Astrocyte of the spinal cord (primary cell): ENCODE data around the gene KDM1B.

ENCODE experiments used
- DNase-seq: peaks from one replicate; pipeline ENCODE4 v3.0.0; 2011; ENCODE audit warnings: low read depth, low spot score
- H3K4me3 ChIP-seq: 2 replicates; pipeline ENCODE4 v1.5.1; 2011; ENCODE audit warnings: low read depth, mild to moderate bottlenecking, low read length, moderate library complexity
- in situ Hi-C: cut with HindIII; loops from 2 replicates; pipeline ENCODE4 v1.10.0; 2017; ENCODE audit warnings: low sequenced_read_pairs
- TF ChIP-seq, protein P1 (sequence below): IDR thresholded peaks from 2 replicates; pipeline ENCODE4 v1.5.1; 2012; ENCODE audit warnings: low read depth, mild to moderate bottlenecking, low read length, inconsistent platforms

KDM1B gene, protein sequence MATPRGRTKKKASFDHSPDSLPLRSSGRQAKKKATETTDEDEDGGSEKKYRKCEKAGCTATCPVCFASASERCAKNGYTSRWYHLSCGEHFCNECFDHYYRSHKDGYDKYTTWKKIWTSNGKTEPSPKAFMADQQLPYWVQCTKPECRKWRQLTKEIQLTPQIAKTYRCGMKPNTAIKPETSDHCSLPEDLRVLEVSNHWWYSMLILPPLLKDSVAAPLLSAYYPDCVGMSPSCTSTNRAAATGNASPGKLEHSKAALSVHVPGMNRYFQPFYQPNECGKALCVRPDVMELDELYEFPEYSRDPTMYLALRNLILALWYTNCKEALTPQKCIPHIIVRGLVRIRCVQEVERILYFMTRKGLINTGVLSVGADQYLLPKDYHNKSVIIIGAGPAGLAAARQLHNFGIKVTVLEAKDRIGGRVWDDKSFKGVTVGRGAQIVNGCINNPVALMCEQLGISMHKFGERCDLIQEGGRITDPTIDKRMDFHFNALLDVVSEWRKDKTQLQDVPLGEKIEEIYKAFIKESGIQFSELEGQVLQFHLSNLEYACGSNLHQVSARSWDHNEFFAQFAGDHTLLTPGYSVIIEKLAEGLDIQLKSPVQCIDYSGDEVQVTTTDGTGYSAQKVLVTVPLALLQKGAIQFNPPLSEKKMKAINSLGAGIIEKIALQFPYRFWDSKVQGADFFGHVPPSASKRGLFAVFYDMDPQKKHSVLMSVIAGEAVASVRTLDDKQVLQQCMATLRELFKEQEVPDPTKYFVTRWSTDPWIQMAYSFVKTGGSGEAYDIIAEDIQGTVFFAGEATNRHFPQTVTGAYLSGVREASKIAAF

DNA sequence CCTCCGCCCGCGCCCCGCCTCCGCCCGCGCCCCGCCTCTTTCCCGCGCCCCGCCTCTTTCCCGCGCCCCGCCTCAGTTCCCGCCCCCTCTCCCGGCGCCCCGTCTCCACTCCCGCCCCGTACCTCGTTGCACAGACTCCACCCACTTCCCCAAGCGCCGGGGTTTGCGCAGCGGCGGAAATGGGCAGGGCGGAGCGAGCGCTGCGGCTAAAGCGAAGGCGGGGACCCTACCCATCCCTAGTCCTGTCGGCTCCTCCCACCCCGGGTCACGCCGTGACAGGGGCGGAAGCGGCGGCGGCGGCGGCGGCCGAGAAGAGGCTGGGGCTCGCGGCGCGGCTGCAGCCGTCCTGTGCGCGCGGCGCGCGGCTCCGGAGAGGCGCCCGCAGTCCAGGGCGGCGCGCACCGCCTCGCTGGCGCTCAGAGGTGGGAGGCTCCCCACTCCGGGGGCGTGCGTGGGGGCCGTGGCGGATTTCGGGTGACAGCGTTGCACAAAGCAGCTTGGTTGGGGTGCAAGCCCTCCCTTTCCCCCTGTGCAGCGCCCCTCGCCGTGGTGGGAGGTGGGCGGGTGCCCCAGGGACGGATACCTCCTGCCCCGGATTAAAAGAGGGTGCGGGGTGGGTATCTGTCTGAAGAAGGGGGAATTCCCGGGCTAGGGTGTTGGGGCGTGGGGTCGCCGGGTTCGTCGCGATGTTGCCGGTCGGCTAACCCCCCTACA, at the start of gene KDM1B:
Gene KDM1B, plus strand, starts transcription at position 273 of the 714 bp plus-strand sequence. CDS start 4,474 bp downstream, outside the sequence.
- TF ChIP-seq, protein P1, sequence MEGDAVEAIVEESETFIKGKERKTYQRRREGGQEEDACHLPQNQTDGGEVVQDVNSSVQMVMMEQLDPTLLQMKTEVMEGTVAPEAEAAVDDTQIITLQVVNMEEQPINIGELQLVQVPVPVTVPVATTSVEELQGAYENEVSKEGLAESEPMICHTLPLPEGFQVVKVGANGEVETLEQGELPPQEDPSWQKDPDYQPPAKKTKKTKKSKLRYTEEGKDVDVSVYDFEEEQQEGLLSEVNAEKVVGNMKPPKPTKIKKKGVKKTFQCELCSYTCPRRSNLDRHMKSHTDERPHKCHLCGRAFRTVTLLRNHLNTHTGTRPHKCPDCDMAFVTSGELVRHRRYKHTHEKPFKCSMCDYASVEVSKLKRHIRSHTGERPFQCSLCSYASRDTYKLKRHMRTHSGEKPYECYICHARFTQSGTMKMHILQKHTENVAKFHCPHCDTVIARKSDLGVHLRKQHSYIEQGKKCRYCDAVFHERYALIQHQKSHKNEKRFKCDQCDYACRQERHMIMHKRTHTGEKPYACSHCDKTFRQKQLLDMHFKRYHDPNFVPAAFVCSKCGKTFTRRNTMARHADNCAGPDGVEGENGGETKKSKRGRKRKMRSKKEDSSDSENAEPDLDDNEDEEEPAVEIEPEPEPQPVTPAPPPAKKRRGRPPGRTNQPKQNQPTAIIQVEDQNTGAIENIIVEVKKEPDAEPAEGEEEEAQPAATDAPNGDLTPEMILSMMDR = no peak
- H3K4me3 ChIP-seq = peak within 1 kb of the TSS; percentile 98
- in situ Hi-C loops = no loop called here
- peak; percentile 99 for DNase-seq

DNA sequence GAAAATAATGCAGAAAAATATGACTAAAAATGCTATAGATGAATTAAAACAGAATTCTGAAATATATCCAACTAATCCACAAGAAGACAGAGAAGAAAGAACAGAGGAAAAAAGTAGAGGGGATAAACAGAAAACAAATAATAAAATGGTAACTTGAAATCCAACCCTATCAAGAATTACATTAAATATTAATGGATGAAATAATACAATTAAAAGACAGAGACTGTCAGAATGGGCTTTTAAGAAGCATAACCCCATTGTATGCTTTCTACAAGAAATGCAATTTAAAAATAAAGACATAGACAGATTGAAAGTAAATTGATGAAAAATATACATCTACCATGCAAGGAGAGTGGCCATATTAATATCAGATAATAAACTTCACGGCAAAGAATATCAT, 48.2 kb upstream of the KDM1B start:
- in situ Hi-C loops = no loop called here
- H3K4me3 ChIP-seq = no peak overlapping the region
- TF ChIP-seq, protein P1 = no peak
- no peak for DNase-seq

DNA sequence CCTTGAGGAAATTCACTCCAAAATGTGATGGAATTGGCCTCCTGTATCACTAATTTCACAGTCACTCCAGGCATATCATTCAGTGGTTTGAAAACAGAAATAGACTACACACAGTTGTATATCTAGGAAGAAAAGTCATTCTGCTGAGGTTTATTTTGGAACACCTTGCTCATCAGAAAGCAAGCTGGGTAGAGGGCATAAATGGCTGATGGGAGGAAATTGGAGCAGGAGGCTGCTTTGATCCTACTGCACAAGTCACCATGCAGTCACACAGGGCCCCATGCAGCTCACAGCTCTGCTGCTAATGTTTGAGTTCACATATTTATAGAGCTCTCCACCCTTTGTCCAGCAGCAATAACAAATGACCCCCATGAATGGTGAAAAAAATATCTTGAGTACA, 45.1 kb upstream of the KDM1B start:
- H3K4me3 ChIP-seq = no peak overlapping the region
- TF ChIP-seq, protein P1 = no peak
- peak; percentile 32 for DNase-seq
- in situ Hi-C loops = no loop called here

DNA sequence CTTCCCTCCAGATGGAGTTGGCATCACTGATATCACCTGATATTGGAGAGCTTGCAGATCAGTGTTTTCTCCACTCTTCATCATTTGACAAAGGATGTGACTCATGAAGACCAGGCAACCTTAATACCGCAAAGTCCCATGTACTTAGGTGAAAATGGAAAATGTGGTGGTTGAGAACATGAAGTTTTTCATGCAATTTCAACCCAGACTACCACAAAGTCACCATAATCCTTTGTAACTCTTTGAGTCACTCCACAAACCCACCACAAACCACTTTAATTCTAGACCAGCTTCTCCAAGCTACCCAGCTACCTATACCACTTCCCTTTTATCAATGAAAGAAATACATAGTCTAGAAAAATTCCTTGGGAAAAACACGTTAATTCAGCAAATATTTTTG, 39.9 kb upstream of the KDM1B start:
- H3K4me3 ChIP-seq = no peak overlapping the region
- DNase-seq = peak; percentile 47
- TF ChIP-seq, protein P1 = no peak
- in situ Hi-C loops = no loop called here

DNA sequence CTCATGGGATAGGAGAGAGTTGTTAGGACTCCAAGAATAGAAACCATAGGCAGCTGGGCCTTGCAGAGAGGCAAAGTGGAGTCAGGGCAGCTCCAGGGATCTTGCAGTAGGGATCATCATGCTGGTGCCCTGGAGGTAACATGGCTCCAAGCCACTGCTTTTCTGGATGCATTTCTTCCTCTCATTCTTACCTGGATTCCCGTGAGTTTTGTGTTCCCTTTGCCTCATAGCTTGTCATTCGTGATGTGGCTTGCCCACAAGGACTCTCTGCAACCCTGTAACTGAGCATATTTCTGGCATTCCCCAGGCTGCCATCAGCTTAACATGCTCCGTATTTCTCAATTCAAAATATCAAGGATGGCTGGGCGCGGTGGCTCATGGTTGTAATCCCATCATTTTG, 38.1 kb upstream of the KDM1B start:
- H3K4me3 ChIP-seq = no peak overlapping the region
- DNase-seq = no peak
- in situ Hi-C loops = no loop called here
- TF ChIP-seq, protein P1 = no peak

DNA sequence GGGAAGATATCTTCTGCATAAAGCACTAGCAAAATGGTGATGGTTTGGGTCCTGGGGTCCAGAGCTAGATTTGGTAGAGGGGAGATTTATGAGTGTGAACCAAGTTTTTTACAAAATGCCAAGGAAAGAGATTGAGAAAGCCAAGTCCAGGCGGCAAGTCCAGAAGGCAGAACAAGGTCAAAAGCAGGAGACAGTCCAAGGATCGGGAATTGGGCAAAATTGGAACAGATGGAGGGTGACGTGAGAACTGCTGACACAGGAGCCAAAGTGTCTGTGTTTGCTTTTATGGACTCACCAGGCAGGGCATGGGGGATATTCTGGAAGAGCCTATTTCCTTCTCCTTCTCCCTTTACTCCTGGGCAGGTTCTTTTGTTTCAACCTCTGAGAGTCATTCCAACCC, 36.9 kb upstream of the KDM1B start:
- TF ChIP-seq, protein P1 = no peak
- in situ Hi-C loops = no loop called here
- DNase-seq = no peak
- H3K4me3 ChIP-seq = no peak overlapping the region
